HG02571 (cell line): ENCODE measurements around the gene VAMP5.
"Not testable (repeated sequence)": the region's sequence is repeated elsewhere in the genome, so short reads cannot be mapped to it uniquely, and the experiment has no call there.

Experiments used
- ATAC-seq: cut with Tn5 transposase; IDR thresholded peaks from one replicate; pipeline ENCODE4 v1.9.1; 2021; ENCODE audit warnings: mild to moderate bottlenecking, moderate library complexity; ENCODE audit not compliant: unreplicated experiment

VAMP5 gene

DNA sequence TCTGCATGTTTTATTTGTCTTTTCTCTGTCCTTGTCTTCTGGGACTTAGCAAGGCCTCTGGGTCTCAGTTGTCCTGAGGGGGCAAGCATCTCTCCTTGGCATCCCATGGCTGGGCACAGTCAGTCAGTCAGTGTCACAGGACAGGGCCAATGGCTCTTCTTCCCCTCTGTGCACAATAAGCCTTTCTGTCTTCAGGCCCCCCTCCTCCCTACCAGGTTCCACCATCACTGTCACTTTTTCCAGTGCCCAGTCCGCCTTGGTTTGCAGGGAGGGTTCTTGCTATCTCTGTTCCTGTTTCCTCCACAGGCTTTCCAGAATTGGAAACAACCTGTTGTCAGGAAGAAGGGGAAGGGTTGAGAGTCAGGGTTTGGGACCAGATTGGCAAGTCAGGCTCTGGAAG lies 1.7 kb upstream of the VAMP5 start:
- no peak for ATAC-seq

DNA sequence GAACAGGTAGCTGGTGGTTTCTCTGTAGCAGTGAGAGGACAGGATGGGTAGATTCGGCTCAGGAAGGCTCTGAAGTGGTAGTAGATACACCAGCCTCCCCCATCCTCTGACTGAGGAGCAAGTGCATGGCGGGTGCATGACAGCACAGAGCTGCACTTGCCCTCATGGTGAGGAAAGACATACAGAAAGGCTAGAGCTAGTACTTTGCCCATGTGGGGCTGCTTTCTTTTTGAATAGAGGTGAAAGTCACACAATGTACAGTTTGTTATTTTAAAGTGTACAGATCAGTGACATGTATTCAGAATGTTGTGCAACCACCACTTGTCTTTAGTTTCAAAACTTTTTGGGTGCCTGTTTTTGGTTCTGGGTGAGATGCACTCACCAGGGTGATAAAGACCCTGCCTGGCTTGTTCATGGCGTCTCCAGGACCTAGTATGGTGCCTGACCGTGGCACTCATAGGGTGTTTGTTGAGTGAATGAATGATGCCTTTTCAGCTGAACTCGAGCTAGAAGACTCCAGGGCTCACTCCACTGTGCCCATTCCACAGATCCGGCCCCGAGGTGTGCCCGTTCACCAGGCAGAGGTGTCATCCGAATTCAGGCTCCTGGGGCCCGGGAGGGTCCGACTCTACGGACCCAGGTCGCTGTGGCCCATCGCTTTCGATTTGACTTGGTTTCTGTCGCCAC lies 421 bp upstream of the VAMP5 start:
- peak; percentile 64 for ATAC-seq

DNA sequence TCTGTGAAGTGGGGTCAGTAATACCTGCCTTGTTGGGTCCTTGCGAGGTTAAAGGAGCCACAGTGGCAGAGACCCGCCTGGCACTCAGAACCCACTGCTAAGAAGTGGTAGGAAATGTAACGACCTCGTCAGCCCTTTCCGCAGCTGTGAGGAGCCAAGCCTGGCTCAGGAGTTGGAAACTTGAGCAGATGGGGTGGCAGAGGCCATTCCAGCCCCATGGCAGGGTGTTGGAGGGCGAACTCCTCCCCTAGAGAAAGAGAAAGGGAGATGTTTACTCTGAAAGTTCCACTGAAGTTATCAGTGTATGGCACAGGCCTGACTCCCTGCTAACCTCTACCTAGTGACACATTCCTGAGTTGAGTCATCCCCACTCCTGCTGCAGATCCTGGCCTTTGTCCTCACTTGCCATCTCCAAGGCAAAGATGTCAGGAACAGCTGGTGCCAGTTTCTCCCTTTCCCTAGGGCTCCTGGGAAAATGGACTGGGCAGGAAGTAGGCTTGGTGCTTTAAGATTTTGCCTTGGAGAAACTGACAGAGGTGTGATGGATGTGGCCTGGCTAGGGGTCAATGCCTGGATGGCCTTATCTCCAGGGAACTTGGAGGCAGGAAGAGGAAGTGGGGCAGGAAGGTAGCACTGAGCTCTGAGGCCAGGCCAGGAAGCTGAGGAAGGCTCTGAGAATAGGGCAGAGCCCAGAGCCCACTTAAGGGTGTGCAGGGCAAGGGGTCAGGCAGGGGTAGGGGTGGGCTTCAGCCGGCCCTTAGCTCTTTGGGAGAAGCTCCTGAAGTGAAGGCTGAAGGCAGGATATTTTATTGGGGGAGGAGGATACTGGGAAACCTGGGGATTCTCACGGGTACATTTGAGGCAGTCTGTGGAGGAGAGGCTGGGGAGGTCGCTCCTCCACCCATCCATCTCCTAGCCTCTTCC lies 888 bp downstream of the VAMP5 start:
- peak; percentile 43 for ATAC-seq

GRCh38 chr2:85585781-85586105 lies 1.5 kb downstream of the VAMP5 start:
- ATAC-seq: no peak

GRCh38 chr2:85588236-85588635 lies 4.0 kb downstream of the VAMP5 start:
- ATAC-seq: no peak

DNA sequence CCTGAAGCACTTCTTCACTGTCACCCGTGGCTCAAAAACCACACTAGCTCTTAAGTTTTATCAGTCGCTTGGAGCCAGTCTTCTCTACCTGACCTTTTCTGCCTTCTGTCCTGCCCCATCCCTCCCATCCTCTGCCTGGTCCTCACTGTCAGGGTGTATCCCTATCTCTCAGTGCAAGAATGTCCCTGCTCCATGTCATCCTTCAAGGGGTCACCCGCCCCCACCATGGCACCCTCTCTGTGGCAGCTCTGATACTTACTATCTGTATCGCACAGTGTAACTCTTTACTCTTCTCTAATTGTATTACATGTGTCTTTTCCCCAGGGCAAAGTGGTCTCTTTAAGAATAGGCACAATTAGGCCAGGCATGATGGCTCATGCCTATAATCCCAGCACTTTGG lies 4.4 kb downstream of the VAMP5 start:
- ATAC-seq: no peak

DNA sequence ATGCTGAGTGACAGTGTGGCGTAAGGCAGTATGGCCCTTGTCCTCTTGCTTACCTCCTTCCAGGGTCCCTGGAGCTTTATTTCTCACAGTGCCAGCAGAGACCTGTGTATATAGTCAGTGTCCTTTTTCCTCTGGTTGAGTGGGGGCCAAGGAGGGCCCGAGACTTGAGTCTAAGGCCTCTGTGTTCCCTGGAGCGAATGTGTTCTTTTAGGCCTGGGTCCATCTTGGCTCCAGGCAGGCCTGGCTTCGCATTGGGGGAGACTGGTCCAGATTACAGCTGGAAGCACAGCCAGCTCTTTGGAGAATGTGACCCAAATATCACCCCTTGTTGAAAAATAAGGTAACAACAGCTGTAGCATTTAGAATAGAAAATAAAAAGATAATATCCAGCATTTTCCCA lies 5.0 kb downstream of the VAMP5 start:
- no peak for ATAC-seq

DNA sequence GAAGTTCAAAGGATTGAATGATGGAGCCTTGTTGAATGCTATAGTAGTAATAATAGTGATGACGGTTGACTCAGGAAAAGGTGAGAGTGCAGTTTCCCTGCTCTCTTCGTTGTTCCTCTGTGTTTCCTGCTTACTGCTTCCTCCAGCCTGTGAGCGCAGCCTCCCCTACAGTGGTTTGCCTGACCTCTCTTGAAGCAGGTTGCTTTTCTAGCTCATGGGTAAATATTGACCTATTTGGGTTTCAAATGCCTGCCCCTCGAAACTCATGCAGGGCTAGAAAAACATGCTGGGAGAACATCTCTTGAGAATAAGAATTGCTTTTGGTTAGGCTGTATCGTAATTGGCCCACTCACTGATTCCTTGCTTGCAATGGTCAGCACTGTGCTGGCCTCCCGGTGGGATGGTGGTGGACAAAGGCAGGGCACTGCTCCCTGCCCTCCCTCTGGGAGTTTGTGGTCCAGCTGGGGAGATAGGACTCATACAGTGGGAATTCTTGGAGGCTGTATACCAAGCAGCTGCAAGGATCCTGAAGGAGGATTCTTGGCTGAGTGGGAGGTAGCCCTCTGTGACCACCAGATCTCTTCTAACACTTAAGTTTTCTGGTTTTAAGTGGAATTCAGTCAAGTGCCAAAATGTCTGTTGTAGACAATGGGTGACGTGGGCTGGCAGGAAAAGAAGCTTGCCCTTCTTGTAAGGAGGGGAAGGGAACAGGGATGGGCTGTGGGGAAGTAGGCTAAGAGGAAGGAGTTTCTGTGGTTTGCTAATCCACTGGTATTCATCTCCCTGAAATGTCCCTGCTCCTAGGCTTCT lies 6.0 kb downstream of the VAMP5 start:
- no peak for ATAC-seq

DNA sequence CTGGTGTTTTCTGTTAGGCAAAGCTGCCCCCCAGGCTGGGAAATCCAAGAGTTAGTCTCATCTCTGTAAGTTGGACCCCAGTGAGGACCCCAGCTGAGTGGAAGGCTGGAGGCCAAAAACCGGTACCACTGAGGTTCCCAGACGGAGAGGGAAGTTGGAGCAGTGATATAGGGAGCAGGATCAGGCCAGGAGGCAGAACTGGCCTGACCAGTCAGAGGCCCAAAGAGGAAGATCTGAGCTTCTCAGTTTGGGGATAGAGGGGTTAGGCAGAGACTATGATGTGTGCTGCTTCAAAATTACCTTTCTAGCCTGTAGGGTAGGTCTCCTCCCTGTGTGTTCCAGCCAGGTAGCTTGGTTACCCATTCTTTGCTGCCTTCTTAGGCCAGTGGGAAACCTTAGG lies 6.7 kb downstream of the VAMP5 start:
- no peak for ATAC-seq

DNA sequence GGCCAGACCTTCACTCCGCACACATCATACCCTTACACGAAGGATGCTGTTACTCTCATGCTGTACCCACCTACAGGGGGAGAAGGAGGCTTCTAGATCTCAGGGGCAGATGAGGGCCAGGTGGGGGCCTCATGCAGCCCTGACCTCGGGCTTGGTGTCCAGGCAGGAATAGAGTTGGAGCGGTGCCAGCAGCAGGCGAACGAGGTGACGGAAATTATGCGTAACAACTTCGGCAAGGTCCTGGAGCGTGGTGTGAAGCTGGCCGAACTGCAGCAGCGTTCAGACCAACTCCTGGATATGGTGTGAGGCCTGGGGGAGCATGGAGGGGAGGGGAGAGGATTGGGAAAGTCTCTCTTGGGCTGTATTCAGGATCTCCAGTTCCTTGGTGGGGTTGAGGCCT lies 7.3 kb downstream of the VAMP5 start:
- no peak for ATAC-seq

- ATAC-seq: not testable (repeated sequence)
Observed at GRCh38 chr2:85592299-85592698, 8.1 kb downstream of the VAMP5 start.

- no peak for ATAC-seq
Observed at GRCh38 chr2:85593023-85593422, 8.8 kb downstream of the VAMP5 start.

DNA sequence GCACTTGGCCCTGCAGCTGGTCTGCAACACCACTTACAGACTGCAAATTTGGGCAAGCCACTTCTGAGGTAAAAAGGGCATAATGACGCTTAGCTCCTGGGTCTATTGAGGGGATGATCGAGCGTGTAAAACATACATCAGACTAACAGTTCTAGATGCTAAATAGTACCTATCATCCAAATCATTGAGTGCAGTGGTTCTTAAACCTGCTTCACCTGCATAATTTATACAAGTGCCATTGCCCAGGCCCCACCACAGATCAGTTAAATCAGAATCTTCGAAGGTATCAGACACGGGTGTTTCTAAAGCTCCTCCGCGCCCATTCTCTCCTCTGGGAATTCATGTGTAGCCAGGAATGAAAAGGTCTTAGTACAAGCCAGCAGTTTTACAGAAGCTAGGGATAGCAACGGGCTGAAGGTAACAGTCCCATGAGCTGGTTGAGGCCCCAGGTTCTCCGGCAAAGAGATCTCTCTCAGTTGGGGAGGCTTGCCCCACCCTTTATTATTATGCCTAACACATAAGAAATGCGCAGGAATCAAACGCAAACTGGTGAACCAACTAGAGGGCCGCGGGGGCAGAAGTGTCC lies 10.6 kb downstream of the VAMP5 start:
- ATAC-seq: no peak

- ATAC-seq: peak; percentile 99
Observed at GRCh38 chr2:85595301-85596025, 11.2 kb downstream of the VAMP5 start, which contains the start of gene RNF181. TSS of gene RNF181 (plus strand) at chr2:85595745. CDS start at chr2:85595764, 19 bp downstream.

DNA sequence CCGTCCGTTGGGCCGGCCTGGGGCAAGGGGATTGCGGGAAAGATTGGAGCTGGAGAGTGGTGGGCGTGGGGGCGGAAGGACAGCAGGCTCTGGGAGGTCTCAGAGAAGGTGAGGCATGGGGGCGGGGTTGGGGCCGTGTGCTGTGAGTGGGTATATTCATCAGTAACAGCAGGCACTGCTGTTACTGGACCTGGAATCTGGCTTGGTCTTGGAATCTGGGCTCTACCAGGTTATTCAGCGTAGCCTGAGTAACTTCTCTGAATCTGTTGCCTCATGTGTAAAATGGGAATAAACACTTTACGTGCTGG lies 11.7 kb downstream of the VAMP5 start:
- no peak for ATAC-seq

DNA sequence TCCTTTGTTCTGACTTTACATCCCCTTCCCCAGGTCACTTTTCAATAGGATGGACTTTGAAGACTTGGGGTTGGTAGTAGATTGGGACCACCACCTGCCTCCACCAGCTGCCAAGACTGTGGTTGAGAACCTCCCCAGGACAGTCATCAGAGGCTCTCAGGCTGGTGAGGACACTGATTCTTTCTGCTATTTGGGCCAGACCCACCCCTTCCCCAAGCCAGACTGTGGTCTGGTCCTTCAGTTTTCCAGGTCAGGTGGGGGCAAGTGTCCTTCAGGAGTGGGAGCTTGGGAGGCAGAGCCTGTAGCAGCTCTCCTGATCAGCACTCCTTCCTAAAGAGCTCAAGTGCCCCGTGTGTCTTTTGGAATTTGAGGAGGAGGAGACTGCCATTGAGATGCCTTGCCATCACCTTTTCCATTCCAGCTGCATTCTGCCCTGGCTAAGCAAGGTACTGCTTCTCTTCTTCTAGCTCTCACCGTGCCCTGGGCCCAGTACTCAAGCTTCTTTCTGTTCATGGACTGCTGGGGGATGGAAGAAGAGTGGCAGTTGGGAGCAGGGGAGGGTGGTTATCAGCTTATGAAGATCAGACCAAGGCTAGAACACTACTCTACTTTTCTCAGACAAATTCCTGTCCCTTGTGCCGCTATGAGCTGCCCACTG lies 12.4 kb downstream of the VAMP5 start:
- no peak for ATAC-seq

- ATAC-seq: no peak
Observed at GRCh38 chr2:85597241-85597640, 13.0 kb downstream of the VAMP5 start.

- ATAC-seq: no peak
Observed at GRCh38 chr2:85598594-85599340, 14.5 kb downstream of the VAMP5 start.

GRCh38 chr2:85599468-85600234 lies 15.4 kb downstream of the VAMP5 start:
- no peak for ATAC-seq
